MM.1S (cell line): ENCODE results near the gene OSTM1.

Experiments used
- EZH2 ChIP-seq: fragments of 300-600 bp; sonication (generic); optimal IDR thresholded peaks from 2 replicates; pipeline ENCODE3; 2017; ENCODE audit warnings: low read depth, mild to moderate bottlenecking, antibody characterized with exemption, low read length, mixed read lengths
- EZH2phosphoT487 ChIP-seq: fragments of 300-600 bp; sonication (generic); IDR thresholded peaks from 2 replicates; pipeline ENCODE4 v1.6.1; 2018; ENCODE audit warnings: antibody characterized with exemption, low read length
- TF ChIP-seq, protein P1 (sequence below): fragments of 300-600 bp; sonication (generic); IDR thresholded peaks from 2 replicates; pipeline ENCODE4 v1.5.1; 2016; ENCODE audit warnings: antibody characterized with exemption, low read length, mixed read lengths

DNA sequence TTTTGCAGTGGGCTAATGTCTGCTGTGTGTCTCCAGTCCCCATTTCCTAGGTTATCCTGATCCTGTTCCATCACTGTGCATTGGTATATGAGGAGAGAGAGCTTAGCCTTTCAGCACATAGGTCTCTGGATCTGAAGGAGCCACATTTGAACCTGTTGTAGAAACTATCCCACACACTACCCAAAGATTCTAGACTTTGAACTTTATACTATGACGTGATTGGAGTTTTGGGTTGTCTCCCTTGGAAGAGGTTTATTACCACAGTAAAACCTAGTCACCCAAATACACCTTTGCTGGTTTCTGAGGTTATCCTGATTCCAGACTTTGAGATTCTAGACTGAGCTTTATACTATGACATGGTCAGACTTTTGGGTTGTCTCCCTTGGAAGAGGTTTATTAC is 8.0 kb upstream of the OSTM1 start:
- TF ChIP-seq, protein P1, sequence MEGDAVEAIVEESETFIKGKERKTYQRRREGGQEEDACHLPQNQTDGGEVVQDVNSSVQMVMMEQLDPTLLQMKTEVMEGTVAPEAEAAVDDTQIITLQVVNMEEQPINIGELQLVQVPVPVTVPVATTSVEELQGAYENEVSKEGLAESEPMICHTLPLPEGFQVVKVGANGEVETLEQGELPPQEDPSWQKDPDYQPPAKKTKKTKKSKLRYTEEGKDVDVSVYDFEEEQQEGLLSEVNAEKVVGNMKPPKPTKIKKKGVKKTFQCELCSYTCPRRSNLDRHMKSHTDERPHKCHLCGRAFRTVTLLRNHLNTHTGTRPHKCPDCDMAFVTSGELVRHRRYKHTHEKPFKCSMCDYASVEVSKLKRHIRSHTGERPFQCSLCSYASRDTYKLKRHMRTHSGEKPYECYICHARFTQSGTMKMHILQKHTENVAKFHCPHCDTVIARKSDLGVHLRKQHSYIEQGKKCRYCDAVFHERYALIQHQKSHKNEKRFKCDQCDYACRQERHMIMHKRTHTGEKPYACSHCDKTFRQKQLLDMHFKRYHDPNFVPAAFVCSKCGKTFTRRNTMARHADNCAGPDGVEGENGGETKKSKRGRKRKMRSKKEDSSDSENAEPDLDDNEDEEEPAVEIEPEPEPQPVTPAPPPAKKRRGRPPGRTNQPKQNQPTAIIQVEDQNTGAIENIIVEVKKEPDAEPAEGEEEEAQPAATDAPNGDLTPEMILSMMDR: no peak
- TF ChIP-seq EZH2phosphoT487 (no peak), EZH2 (no peak)
